Measurements from ENCODE around the gene LAMP5.

The LAMP5 gene

GRCh38 chr20:9543214-9543613, 28.8 kb downstream of the LAMP5 start:
- Histone ChIP-seq H3K4me2 (ENCODE audit: low read depth, low read length, poor library complexity, severe bottlenecking) (no peak overlapping the region), H3K9ac (ENCODE audit: low read depth, low read length, poor library complexity, severe bottlenecking) (no peak overlapping the region), H4K20me1 (ENCODE audit: insufficient read depth, low read length, poor library complexity, severe bottlenecking) (no peaks in the 10 kb centered on the region), H3K79me2 (ENCODE audit: insufficient read depth, low read length) (no peaks in the 10 kb centered on the region), H2AFZ (ENCODE audit: low read length) (no peak overlapping the region), H3K36me3 (ENCODE audit: insufficient read depth, low read length) (no peaks in the 10 kb centered on the region), H3K27me3 (ENCODE audit: insufficient read depth, low read length, poor library complexity, severe bottlenecking) (no peaks in the 10 kb centered on the region), H3K4me3 (ENCODE audit: low read length, poor library complexity, severe bottlenecking) (no peak overlapping the region), H3F3A (ENCODE audit: low read depth) (no peaks in the 10 kb centered on the region), H3K9me2 (replicated peaks; ENCODE audit: low read depth, low read length) (no peaks in the 10 kb centered on the region), H3K4me1 (ENCODE audit: insufficient read depth, low read length, poor library complexity, severe bottlenecking) (no peaks in the 10 kb centered on the region), H3K9me3 (ENCODE audit: insufficient read depth, low read depth, low read length) (no peaks in the 10 kb centered on the region)
- TF ChIP-seq CTCF (conservative IDR thresholded peaks at IDR 0.05; ENCODE audit: low read length), result no peak
- TF ChIP-seq EZH2phosphoT487 (IDR thresholded peaks at IDR 0.05; ENCODE audit: borderline replicate concordance), result no peak

- H3K27me3 ChIP-seq (ENCODE audit: insufficient read depth, low read length, poor library complexity, severe bottlenecking), result no peaks in the 10 kb centered on the region
- H3K79me2 ChIP-seq (ENCODE audit: insufficient read depth, low read length), result no peaks in the 10 kb centered on the region
- H3F3A ChIP-seq (ENCODE audit: low read depth), result no peaks in the 10 kb centered on the region
- H3K9me3 ChIP-seq (ENCODE audit: insufficient read depth, low read depth, low read length), result no peaks in the 10 kb centered on the region
- H2AFZ ChIP-seq (ENCODE audit: low read length), result no peak overlapping the region
- no peaks in the 10 kb centered on the region for H3K36me3 ChIP-seq (ENCODE audit: insufficient read depth, low read length)
- no peaks in the 10 kb centered on the region for H3K9me2 ChIP-seq (replicated peaks; ENCODE audit: low read depth, low read length)
- H4K20me1 ChIP-seq (ENCODE audit: insufficient read depth, low read length, poor library complexity, severe bottlenecking), result no peaks in the 10 kb centered on the region
- peaks cover 3% of the 10 kb centered on the region for H3K4me1 ChIP-seq (ENCODE audit: insufficient read depth, low read length, poor library complexity, severe bottlenecking)
- H3K4me2 ChIP-seq (ENCODE audit: low read depth, low read length, poor library complexity, severe bottlenecking), result no peak overlapping the region
- no peak overlapping the region for H3K9ac ChIP-seq (ENCODE audit: low read depth, low read length, poor library complexity, severe bottlenecking)
- TF ChIP-seq EZH2phosphoT487 (IDR thresholded peaks at IDR 0.05; ENCODE audit: borderline replicate concordance) (no peak), CTCF (conservative IDR thresholded peaks at IDR 0.05; ENCODE audit: low read length) (no peak)
- no peak overlapping the region for H3K4me3 ChIP-seq (ENCODE audit: low read length, poor library complexity, severe bottlenecking)
These were observed 35.9 kb downstream of the LAMP5 start for GRCh38 chr20:9550283-9550682.

GRCh38 chr20:9550871-9551270, 36.5 kb downstream of the LAMP5 start:
- H3K4me2 ChIP-seq (ENCODE audit: low read depth, low read length, poor library complexity, severe bottlenecking), result no peak overlapping the region
- no peaks in the 10 kb centered on the region for H3K9me2 ChIP-seq (replicated peaks; ENCODE audit: low read depth, low read length)
- no peaks in the 10 kb centered on the region for H3K9me3 ChIP-seq (ENCODE audit: insufficient read depth, low read depth, low read length)
- no peaks in the 10 kb centered on the region for H4K20me1 ChIP-seq (ENCODE audit: insufficient read depth, low read length, poor library complexity, severe bottlenecking)
- TF ChIP-seq CTCF (conservative IDR thresholded peaks at IDR 0.05; ENCODE audit: low read length) (no peak), EZH2phosphoT487 (IDR thresholded peaks at IDR 0.05; ENCODE audit: borderline replicate concordance) (no peak)
- H3K9ac ChIP-seq (ENCODE audit: low read depth, low read length, poor library complexity, severe bottlenecking), result no peak overlapping the region
- no peaks in the 10 kb centered on the region for H3K79me2 ChIP-seq (ENCODE audit: insufficient read depth, low read length)
- no peaks in the 10 kb centered on the region for H3K27me3 ChIP-seq (ENCODE audit: insufficient read depth, low read length, poor library complexity, severe bottlenecking)
- no peak overlapping the region for H3K4me3 ChIP-seq (ENCODE audit: low read length, poor library complexity, severe bottlenecking)
- H2AFZ ChIP-seq (ENCODE audit: low read length), result no peak overlapping the region
- no peaks in the 10 kb centered on the region for H3K36me3 ChIP-seq (ENCODE audit: insufficient read depth, low read length)
- H3F3A ChIP-seq (ENCODE audit: low read depth), result no peaks in the 10 kb centered on the region
- peaks cover 3% of the 10 kb centered on the region for H3K4me1 ChIP-seq (ENCODE audit: insufficient read depth, low read length, poor library complexity, severe bottlenecking)
